ENCODE measurements around the gene EDIL3. TPM values are rescaled to one million over a fixed set of nuclear protein-coding genes. Genes with fewer than 3 reads are reported as not detected.

EDIL3 gene
- total RNA-seq, 1 experiment from 2014 or later = 0.32 TPM

GRCh38 chr5:84191281-84191680, 193.4 kb downstream of the EDIL3 start (continued):
- TF ChIP-seq POLR2A (IDR thresholded peaks at IDR 0.05; ENCODE audit: borderline replicate concordance, extremely low read depth, insufficient read depth, insufficient read length) (no peak), MAX (IDR thresholded peaks at IDR 0.05) (no peak), ELF1 (IDR thresholded peaks at IDR 0.05; ENCODE audit: borderline replicate concordance, low read depth) (no peak)

GRCh38 chr5:84184857-84185256, 199.8 kb downstream of the EDIL3 start:
- RAD21 ChIA-PET (ENCODE audit: low non-redundant PET in 1 of 2, low total read pairs in 2 of 2, uncharacterized antibody in 2 of 2, unreplicated experiment in 2 of 2) = no interaction called here
- BruUV-seq (replicated peaks) = no TSS peak
- Histone ChIP-seq H3K9me2 (ENCODE audit: insufficient read depth) (no peaks in the 10 kb centered on the region), H3K27me3 (ENCODE audit: insufficient read depth, low read length) (no peaks in the 10 kb centered on the region), H4K20me1 (ENCODE audit: insufficient read depth) (no peaks in the 10 kb centered on the region), H3K36me3 (ENCODE audit: control insufficient read depth in 1 of 2, insufficient read depth in 2 of 2, low read length in 2 of 2) (no peaks in the 10 kb centered on the region), H3K4me1 (ENCODE audit: control insufficient read depth in 1 of 2, insufficient read depth in 2 of 2, low read length in 2 of 2) (no peaks in the 10 kb centered on the region), H3K27ac (ENCODE audit: low read depth, low read length) (no peak overlapping the region), H3K9me3 (ENCODE audit: control insufficient read depth in 1 of 2, insufficient read depth in 1 of 2, low read depth in 1 of 2, low read length in 2 of 2) (no peaks in the 10 kb centered on the region), H3K79me2 (ENCODE audit: insufficient read depth, low read length) (no peaks in the 10 kb centered on the region), H3K9ac (ENCODE audit: low read length) (no peak overlapping the region), H3K4me3 (replicated peaks in 1 of 2; ENCODE audit: low read depth in 1 of 2, low read length in 2 of 2) (no peak overlapping the region), H2AFZ (ENCODE audit: low read depth, low read length, poor library complexity, severe bottlenecking) (no peak overlapping the region), H3K4me2 (ENCODE audit: low read length) (no peak overlapping the region)
- ATAC-seq (no peak), DNase-seq (ENCODE audit: low read depth, low spot score) (no peak)
- POLR2A ChIA-PET = no interaction called here
- intact Hi-C loops (cut with micrococcal nuclease) = no loop called here
- TF ChIP-seq CTCF (IDR thresholded peaks at IDR 0.05 in 2 of 3, conservative IDR thresholded peaks at IDR 0.05 in 1 of 3; ENCODE audit: borderline replicate concordance in 1 of 3, insufficient read depth in 1 of 3, low read depth in 2 of 3, low read length in 2 of 3) (no peak), SRF (IDR thresholded peaks at IDR 0.05; ENCODE audit: low read depth) (no peak), EZH2phosphoT487 (IDR thresholded peaks at IDR 0.05; ENCODE audit: borderline replicate concordance) (no peak), SIN3A (IDR thresholded peaks at IDR 0.05; ENCODE audit: low read depth) (no peak), FOSL1 (IDR thresholded peaks at IDR 0.05; ENCODE audit: low read depth) (no peak), ZNF274 (IDR thresholded peaks at IDR 0.05; ENCODE audit: low read depth, low read length) (no peak), SP1 (IDR thresholded peaks at IDR 0.05; ENCODE audit: low read depth) (no peak), CEBPB (IDR thresholded peaks at IDR 0.05; ENCODE audit: low read depth) (no peak), REST (IDR thresholded peaks at IDR 0.05; ENCODE audit: low read depth) (no peak), EGR1 (IDR thresholded peaks at IDR 0.05; ENCODE audit: low read depth) (no peak), YY1 (IDR thresholded peaks at IDR 0.05; ENCODE audit: extremely low read depth, insufficient replicate concordance, low read depth, low read length) (no peak), ZFX (IDR thresholded peaks at IDR 0.05) (no peak)
- CTCF ChIA-PET = no interaction called here

Data from HCT116 (cell line).